T1000 (cell line): ENCODE data around the gene ECPAS.
"Not testable (repeated sequence)": the region's sequence is repeated elsewhere in the genome, so short reads cannot be mapped to it uniquely, and the experiment has no call there.

Experiments
- DNase-seq: peaks from one replicate; lab custom pipeline; 2025; ENCODE audit warnings: mixed read lengths; lab: John Stamatoyannopoulos, UW

The ECPAS gene

GRCh38 chr9:111477677-111478076, 6.5 kb downstream of the ECPAS start:
- no peak for DNase-seq

GRCh38 chr9:111475195-111475594, 9.0 kb downstream of the ECPAS start:
- DNase-seq = no peak

- DNase-seq = no peak
These were observed 9.8 kb downstream of the ECPAS start for GRCh38 chr9:111474385-111474784.

- DNase-seq = no peak
These were observed 16.3 kb downstream of the ECPAS start for GRCh38 chr9:111467778-111468367.

GRCh38 chr9:111463048-111463447, 21.1 kb downstream of the ECPAS start:
- no peak for DNase-seq

GRCh38 chr9:111458139-111459009, 25.8 kb downstream of the ECPAS start:
- DNase-seq = no peak

- no peak for DNase-seq
These were observed 27.7 kb downstream of the ECPAS start for GRCh38 chr9:111456529-111456928.

GRCh38 chr9:111455638-111456037, 28.5 kb downstream of the ECPAS start:
- no peak for DNase-seq

GRCh38 chr9:111454751-111455150, 29.4 kb downstream of the ECPAS start:
- no peak for DNase-seq

GRCh38 chr9:111451570-111451969, 32.6 kb downstream of the ECPAS start:
- DNase-seq = no peak

- no peak for DNase-seq
These were observed 34.1 kb downstream of the ECPAS start for GRCh38 chr9:111450124-111450523.

- no peak for DNase-seq
These were observed 34.5 kb downstream of the ECPAS start for GRCh38 chr9:111449705-111450104.

- not testable (repeated sequence) for DNase-seq
These were observed 38.4 kb downstream of the ECPAS start for GRCh38 chr9:111445799-111446198.

- no peak for DNase-seq
These were observed 40.7 kb downstream of the ECPAS start for GRCh38 chr9:111443454-111443853.

GRCh38 chr9:111442360-111443027, 41.7 kb downstream of the ECPAS start:
- DNase-seq = no peak

GRCh38 chr9:111440226-111440625, 44.0 kb downstream of the ECPAS start:
- DNase-seq = no peak

GRCh38 chr9:111438541-111439235, 45.5 kb downstream of the ECPAS start:
- DNase-seq = no peak

- no peak for DNase-seq
These were observed 47.6 kb downstream of the ECPAS start for GRCh38 chr9:111436571-111436970.

GRCh38 chr9:111433082-111433481, 51.1 kb downstream of the ECPAS start:
- DNase-seq = no peak

GRCh38 chr9:111431684-111432083, 52.5 kb downstream of the ECPAS start:
- DNase-seq = no peak

GRCh38 chr9:111429175-111429574, 55.0 kb downstream of the ECPAS start:
- DNase-seq = no peak

- no peak for DNase-seq
These were observed 57.0 kb downstream of the ECPAS start for GRCh38 chr9:111427186-111427585.
